ENCODE results near the gene PAPSS1. TPM values are rescaled to one million over a fixed set of nuclear protein-coding genes. Genes with fewer than 3 reads are reported as not detected.
"Not testable (repeated sequence)": the region's sequence is repeated elsewhere in the genome, so short reads cannot be mapped to it uniquely, and the experiment has no call there.

PAPSS1 gene
- total RNA-seq, 1 donor from 2014 or later = 450 TPM

GRCh38 chr4:107665001-107665400, 55.0 kb downstream of the PAPSS1 start:
- no peak for DNase-seq (ENCODE audit: low spot score)
- Mint-ChIP-seq H3K4me1 (ENCODE audit: unreplicated experiment) (peaks cover 17% of the 10 kb centered on the region), H3K4me3 (ENCODE audit: unreplicated experiment) (no peak overlapping the region), H3K36me3 (ENCODE audit: low read depth, unreplicated experiment) (peaks cover 15% of the 10 kb centered on the region), H3K27ac (ENCODE audit: unreplicated experiment) (no peak overlapping the region), H3K9me3 (ENCODE audit: unreplicated experiment) (no peaks in the 10 kb centered on the region), H3K27me3 (ENCODE audit: unreplicated experiment) (peaks cover 2% of the 10 kb centered on the region)
- TF ChIP-seq, protein P1, sequence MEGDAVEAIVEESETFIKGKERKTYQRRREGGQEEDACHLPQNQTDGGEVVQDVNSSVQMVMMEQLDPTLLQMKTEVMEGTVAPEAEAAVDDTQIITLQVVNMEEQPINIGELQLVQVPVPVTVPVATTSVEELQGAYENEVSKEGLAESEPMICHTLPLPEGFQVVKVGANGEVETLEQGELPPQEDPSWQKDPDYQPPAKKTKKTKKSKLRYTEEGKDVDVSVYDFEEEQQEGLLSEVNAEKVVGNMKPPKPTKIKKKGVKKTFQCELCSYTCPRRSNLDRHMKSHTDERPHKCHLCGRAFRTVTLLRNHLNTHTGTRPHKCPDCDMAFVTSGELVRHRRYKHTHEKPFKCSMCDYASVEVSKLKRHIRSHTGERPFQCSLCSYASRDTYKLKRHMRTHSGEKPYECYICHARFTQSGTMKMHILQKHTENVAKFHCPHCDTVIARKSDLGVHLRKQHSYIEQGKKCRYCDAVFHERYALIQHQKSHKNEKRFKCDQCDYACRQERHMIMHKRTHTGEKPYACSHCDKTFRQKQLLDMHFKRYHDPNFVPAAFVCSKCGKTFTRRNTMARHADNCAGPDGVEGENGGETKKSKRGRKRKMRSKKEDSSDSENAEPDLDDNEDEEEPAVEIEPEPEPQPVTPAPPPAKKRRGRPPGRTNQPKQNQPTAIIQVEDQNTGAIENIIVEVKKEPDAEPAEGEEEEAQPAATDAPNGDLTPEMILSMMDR (IDR thresholded peaks at IDR 0.05; ENCODE audit: unreplicated experiment) = no peak

DNA sequence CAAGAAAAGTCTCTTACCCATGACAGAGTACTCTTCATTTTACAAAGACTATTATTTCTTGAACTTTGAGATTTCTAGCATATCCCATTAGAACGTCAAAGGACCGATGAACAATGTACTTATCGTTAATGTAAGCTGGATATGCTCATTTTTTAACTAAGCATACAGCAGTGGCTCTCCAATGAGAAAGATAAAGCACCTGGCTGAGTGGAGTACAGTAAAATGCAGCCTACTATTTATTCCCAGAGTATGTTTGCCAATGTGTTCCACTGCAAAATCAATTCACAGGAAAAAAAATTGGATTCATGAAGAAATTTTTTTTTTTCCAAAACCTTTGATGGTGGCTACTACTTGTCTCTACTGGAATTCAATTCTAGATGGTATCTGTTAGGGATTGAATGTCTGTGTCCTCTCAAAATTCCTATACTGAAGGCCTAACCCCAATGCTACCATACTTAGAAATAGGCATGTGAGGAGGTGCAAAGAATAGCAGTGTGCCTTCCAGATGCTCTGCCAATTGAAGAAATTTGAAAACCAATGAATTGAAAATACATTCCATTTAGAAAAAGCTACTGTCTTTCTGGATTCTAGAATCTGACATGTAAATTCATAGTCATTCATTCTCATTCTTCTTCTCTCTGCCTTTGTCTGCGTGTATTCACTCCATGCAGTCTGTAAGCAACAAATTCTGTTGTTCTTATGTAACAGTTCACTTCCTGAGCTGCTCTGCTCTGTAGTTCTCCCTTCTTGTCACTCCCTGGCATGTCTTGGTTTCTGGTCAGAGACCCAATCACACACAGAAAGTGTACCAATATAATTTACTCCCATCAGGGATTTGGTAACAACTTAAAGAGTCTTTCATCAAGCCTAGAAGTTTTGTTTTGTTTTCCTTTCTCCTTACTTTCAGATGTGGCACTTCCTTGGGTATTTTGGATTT, 61.4 kb downstream of the PAPSS1 start:
- peaks cover 6% of the 10 kb centered on the region for H3K27me3 Mint-ChIP-seq (ENCODE audit: unreplicated experiment)
- H3K36me3 Mint-ChIP-seq (ENCODE audit: low read depth, unreplicated experiment) = peaks cover 22% of the 10 kb centered on the region
- TF ChIP-seq, protein P1 (IDR thresholded peaks at IDR 0.05; ENCODE audit: unreplicated experiment) = no peak
- no peak for DNase-seq (ENCODE audit: low spot score)
- H3K27ac Mint-ChIP-seq (ENCODE audit: unreplicated experiment) = no peak overlapping the region
- H3K9me3 Mint-ChIP-seq (ENCODE audit: unreplicated experiment) = no peaks in the 10 kb centered on the region
- H3K4me1 Mint-ChIP-seq (ENCODE audit: unreplicated experiment) = peaks cover 3% of the 10 kb centered on the region
- H3K4me3 Mint-ChIP-seq (ENCODE audit: unreplicated experiment) = no peak overlapping the region

- Mint-ChIP-seq H3K36me3 (ENCODE audit: low read depth, unreplicated experiment) (peaks cover 48% of the 10 kb centered on the region), H3K27ac (ENCODE audit: unreplicated experiment) (no peak overlapping the region), H3K9me3 (ENCODE audit: unreplicated experiment) (no peaks in the 10 kb centered on the region), H3K4me3 (ENCODE audit: unreplicated experiment) (no peak overlapping the region), H3K4me1 (ENCODE audit: unreplicated experiment) (peaks cover 14% of the 10 kb centered on the region), H3K27me3 (ENCODE audit: unreplicated experiment) (peaks cover 6% of the 10 kb centered on the region)
- TF ChIP-seq, protein P1 (IDR thresholded peaks at IDR 0.05; ENCODE audit: unreplicated experiment) = no peak
- no peak for DNase-seq (ENCODE audit: low spot score)
These were observed 64.7 kb downstream of the PAPSS1 start for GRCh38 chr4:107655289-107655688.

- Mint-ChIP-seq H3K27me3 (ENCODE audit: unreplicated experiment) (peaks cover 3% of the 10 kb centered on the region), H3K27ac (ENCODE audit: unreplicated experiment) (no peak overlapping the region), H3K36me3 (ENCODE audit: low read depth, unreplicated experiment) (peaks cover 54% of the 10 kb centered on the region), H3K4me1 (ENCODE audit: unreplicated experiment) (peaks cover 19% of the 10 kb centered on the region), H3K4me3 (ENCODE audit: unreplicated experiment) (no peak overlapping the region), H3K9me3 (ENCODE audit: unreplicated experiment) (no peaks in the 10 kb centered on the region)
- TF ChIP-seq, protein P1 (IDR thresholded peaks at IDR 0.05; ENCODE audit: unreplicated experiment) = no peak
- DNase-seq (ENCODE audit: low spot score) = no peak
These were observed 65.3 kb downstream of the PAPSS1 start for GRCh38 chr4:107654694-107655093.

- not testable (repeated sequence) for H3K9me3 Mint-ChIP-seq (ENCODE audit: unreplicated experiment); DNase-seq (ENCODE audit: low spot score)
- peak overlapping the region; percentile 92 for H3K27ac Mint-ChIP-seq (ENCODE audit: unreplicated experiment)
- peak overlapping the region; percentile 76 for H3K4me3 Mint-ChIP-seq (ENCODE audit: unreplicated experiment)
- H3K4me1 Mint-ChIP-seq (ENCODE audit: unreplicated experiment) = peaks cover 48% of the 10 kb centered on the region
- H3K36me3 Mint-ChIP-seq (ENCODE audit: low read depth, unreplicated experiment) = peaks cover 77% of the 10 kb centered on the region
- peaks cover 14% of the 10 kb centered on the region for H3K27me3 Mint-ChIP-seq (ENCODE audit: unreplicated experiment)
These were observed 68.6 kb downstream of the PAPSS1 start for GRCh38 chr4:107651408-107651807.

All from endothelial cell (in vitro differentiated cells).